Measurements from ENCODE around the gene VPS37D. TPM values are rescaled to one million over a fixed set of nuclear protein-coding genes. Genes with fewer than 3 reads are reported as not detected.
"Not testable (repeated sequence)": the region's sequence is repeated elsewhere in the genome, so short reads cannot be mapped to it uniquely, and the experiment has no call there.

Gene VPS37D
- total and polyA plus RNA-seq, 8 donors = 0.89 to 10.1 (median 7.8) TPM

- TF ChIP-seq CTCF (IDR thresholded peaks at IDR 0.05) = no peak
- intact Hi-C loops (cut with DNase I) = loop anchor here in 1 of 2 donors (10.0 kb wide), 1 partner anchor 105 kb away; no protein-coding TSS in a partner anchor
- no peak for DNase-seq
- Histone ChIP-seq H3K4me3 (peak overlapping the region; percentile 82 to 97), H3K9me3 (no peaks in the 10 kb centered on the region), H3K36me3 (no peaks in the 10 kb centered on the region), H3K27ac (no peak overlapping the region), H3K27me3 (peaks cover 0 to 68% of the 10 kb centered on the region in 2 donors), H3K4me1 (peaks cover 10 to 46% of the 10 kb centered on the region in 2 donors)
- no peak for ATAC-seq
These were observed 52.2 kb downstream of the VPS37D start for GRCh38 chr7:73719806-73720169.

GRCh38 chr7:73720443-73720842, 52.8 kb downstream of the VPS37D start:
- not testable (repeated sequence) for ATAC-seq, H3K4me3 ChIP-seq, H3K27ac ChIP-seq, H3K9me3 ChIP-seq, H3K36me3 ChIP-seq, DNase-seq
- Histone ChIP-seq H3K4me1 (peaks cover 10 to 43% of the 10 kb centered on the region in 2 donors), H3K27me3 (peaks cover 0 to 67% of the 10 kb centered on the region in 2 donors)
- intact Hi-C loops (cut with DNase I) = loop anchor here in 1 of 2 donors (10.0 kb wide), 1 partner anchor 106 kb away; no protein-coding TSS in a partner anchor

- H3K4me3 ChIP-seq = no peak overlapping the region
- no peak for ATAC-seq
- no peaks in the 10 kb centered on the region for H3K36me3 ChIP-seq
- peaks cover 10 to 33% of the 10 kb centered on the region in 2 donors for H3K4me1 ChIP-seq
- H3K9me3 ChIP-seq = no peaks in the 10 kb centered on the region
- H3K27me3 ChIP-seq = peaks cover 0 to 63% of the 10 kb centered on the region in 2 donors
- H3K27ac ChIP-seq = no peak overlapping the region
- DNase-seq = no peak
- intact Hi-C loops (cut with DNase I) = loop anchor here in 1 of 2 donors (10.0 kb wide), 1 partner anchor 107 kb away; no protein-coding TSS in a partner anchor
- TF ChIP-seq CTCF (IDR thresholded peaks at IDR 0.05) = no peak
These were observed 53.8 kb downstream of the VPS37D start for GRCh38 chr7:73721377-73721817.

Small RNA genes lying within 50 kb of the gene (microRNA-seq; reads per million reads assigned to microRNA genes)
- 0 to 0.14 reads per million in 2 donors for gene MIR4284

Other genes starting within 250 kb of the VPS37D start
- under 1 TPM; 0.41 to 0.55 TPM for gene FZD9, start 234.1 kb upstream of the VPS37D start, total RNA-seq
- gene FZD9, start 234.1 kb upstream of the VPS37D start, polyA plus RNA-seq (ENCODE audit: insufficient read length in 6 of 6) = under 1 TPM; 0.37 to 0.84 (median 0.63) TPM
- gene BAZ1B, start 145.5 kb upstream of the VPS37D start, total RNA-seq = 10 to 100 TPM; 51.7 to 55.8 TPM
- 10 to 100 TPM; 69.6 to 84.8 (median 74.2) TPM for gene BAZ1B, start 145.5 kb upstream of the VPS37D start, polyA plus RNA-seq (ENCODE audit: insufficient read length in 6 of 6)
- 10 to 100 TPM; 46.0 to 57.8 TPM for gene BCL7B, start 110.1 kb upstream of the VPS37D start, total RNA-seq
- gene BCL7B, start 110.1 kb upstream of the VPS37D start, polyA plus RNA-seq (ENCODE audit: insufficient read length in 6 of 6) = 10 to 100 TPM; 27.9 to 37.5 (median 31.8) TPM
- gene TBL2, start 89.3 kb upstream of the VPS37D start, total RNA-seq = 10 to 100 TPM; 29.9 to 38.8 TPM
- 10 to 100 TPM; 35.4 to 41.0 (median 39.8) TPM for gene TBL2, start 89.3 kb upstream of the VPS37D start, polyA plus RNA-seq (ENCODE audit: insufficient read length in 6 of 6)
- 1 to 10 TPM; 1.4 to 6.2 TPM for gene MLXIPL, start 43.3 kb upstream of the VPS37D start, total RNA-seq
- 1 to 10 TPM in 5 of 6 donors, under 1 TPM in 1; 0.67 to 5.3 (median 2.5) TPM for gene MLXIPL, start 43.3 kb upstream of the VPS37D start, polyA plus RNA-seq (ENCODE audit: insufficient read length in 6 of 6)
- gene DNAJC30, start 15.6 kb downstream of the VPS37D start, total RNA-seq = 10 to 100 TPM; 10.3 to 10.4 TPM
- gene DNAJC30, start 15.6 kb downstream of the VPS37D start, polyA plus RNA-seq (ENCODE audit: insufficient read length in 6 of 6) = 10 to 100 TPM in 2 of 6 donors, 1 to 10 TPM in 4; 7.2 to 10.4 (median 9.1) TPM
- gene BUD23, start 15.8 kb downstream of the VPS37D start, total RNA-seq = 10 to 100 TPM; 44.6 to 66.3 TPM
- 10 to 100 TPM; 73.9 to 95.0 (median 80.2) TPM for gene BUD23, start 15.8 kb downstream of the VPS37D start, polyA plus RNA-seq (ENCODE audit: insufficient read length in 6 of 6)
- 1 to 10 TPM; 5.4 to 6.9 TPM for gene STX1A, start 51.8 kb downstream of the VPS37D start, total RNA-seq
- gene STX1A, start 51.8 kb downstream of the VPS37D start, polyA plus RNA-seq (ENCODE audit: insufficient read length in 6 of 6) = 10 to 100 TPM in 4 of 6 donors, 1 to 10 TPM in 2; 7.2 to 11.5 (median 10.2) TPM
- gene ABHD11, start 71.0 kb downstream of the VPS37D start, total RNA-seq = 10 to 100 TPM; 35.6 to 36.3 TPM
- 10 to 100 TPM; 12.5 to 19.9 (median 14.4) TPM for gene ABHD11, start 71.0 kb downstream of the VPS37D start, polyA plus RNA-seq (ENCODE audit: insufficient read length in 6 of 6)
- 10 to 100 TPM; 23.8 to 35.9 TPM for gene CLDN3, start 102.4 kb downstream of the VPS37D start, total RNA-seq
- gene CLDN3, start 102.4 kb downstream of the VPS37D start, polyA plus RNA-seq (ENCODE audit: insufficient read length in 6 of 6) = 10 to 100 TPM; 10.1 to 23.8 (median 17.0) TPM
- 100 to 1,000 TPM; 108 to 219 TPM for gene CLDN4, start 163.2 kb downstream of the VPS37D start, total RNA-seq
- 10 to 100 TPM; 67.1 to 99.4 (median 86.7) TPM for gene CLDN4, start 163.2 kb downstream of the VPS37D start, polyA plus RNA-seq (ENCODE audit: insufficient read length in 6 of 6)
- 1 to 10 TPM; 1.5 to 2.6 TPM for gene METTL27, start 174.7 kb downstream of the VPS37D start, total RNA-seq
- 1 to 10 TPM; 2.1 to 6.4 (median 4.6) TPM for gene METTL27, start 174.7 kb downstream of the VPS37D start, polyA plus RNA-seq (ENCODE audit: insufficient read length in 6 of 6)
- not detected for gene TMEM270, start 193.3 kb downstream of the VPS37D start, total RNA-seq
- not detected for gene TMEM270, start 193.3 kb downstream of the VPS37D start, polyA plus RNA-seq (ENCODE audit: insufficient read length in 6 of 6)